ENCODE data around the gene ADIPOQ.

- TF ChIP-seq POLR2AphosphoS5 (IDR thresholded peaks at IDR 0.05; ENCODE audit: borderline replicate concordance, low read depth, low read length) (peak; percentile 98), EZH2 (IDR thresholded peaks at IDR 0.05) (no peak)
Observed at GRCh38 chr3:186806089-186807055, 36.1 kb upstream of the ADIPOQ start, which contains the start of gene RFC4.

Data from SK-N-MC (cell line).